ENCODE results near the gene CCNDBP1.

The CCNDBP1 gene

GRCh38 chr15:43239732-43240491, 54.7 kb downstream of the CCNDBP1 start:
- no peak for TF ChIP-seq CTCF (IDR thresholded peaks at IDR 0.05; ENCODE audit: low read depth, low read length)
- no peaks in the 10 kb centered on the region for H3K4me1 ChIP-seq
- H3K36me3 ChIP-seq: no peaks in the 10 kb centered on the region
- no peak for DNase-seq
- H3K4me3 ChIP-seq (ENCODE audit: low read depth, low read length): no peak overlapping the region
- H3K27me3 ChIP-seq: no peaks in the 10 kb centered on the region
- no peaks in the 10 kb centered on the region for H3K9me3 ChIP-seq

DNA sequence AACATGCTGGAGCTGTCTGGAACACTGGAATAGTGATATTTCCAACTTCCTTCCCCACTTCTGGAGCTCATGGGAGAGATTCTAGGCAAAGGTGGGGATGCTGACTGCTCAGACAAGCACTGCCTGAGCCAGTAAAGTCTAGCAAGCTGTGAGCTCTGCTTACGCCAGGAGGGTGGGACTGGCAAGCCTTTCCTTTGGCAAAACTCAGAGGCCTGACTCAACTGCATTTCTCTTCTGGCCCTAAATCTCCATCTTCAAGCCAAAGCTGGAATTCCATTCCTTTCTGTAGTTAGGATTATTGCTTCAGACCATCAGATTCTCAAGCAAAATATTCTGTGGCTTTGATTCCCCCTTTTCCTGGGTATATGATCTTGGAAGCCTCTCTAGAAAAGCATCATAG, 55.9 kb downstream of the CCNDBP1 start:
- TF ChIP-seq CTCF (IDR thresholded peaks at IDR 0.05; ENCODE audit: low read depth, low read length): no peak
- no peaks in the 10 kb centered on the region for H3K36me3 ChIP-seq
- H3K9me3 ChIP-seq: no peaks in the 10 kb centered on the region
- no peak overlapping the region for H3K4me3 ChIP-seq (ENCODE audit: low read depth, low read length)
- H3K4me1 ChIP-seq: no peaks in the 10 kb centered on the region
- no peaks in the 10 kb centered on the region for H3K27me3 ChIP-seq
- no peak for DNase-seq

DNA sequence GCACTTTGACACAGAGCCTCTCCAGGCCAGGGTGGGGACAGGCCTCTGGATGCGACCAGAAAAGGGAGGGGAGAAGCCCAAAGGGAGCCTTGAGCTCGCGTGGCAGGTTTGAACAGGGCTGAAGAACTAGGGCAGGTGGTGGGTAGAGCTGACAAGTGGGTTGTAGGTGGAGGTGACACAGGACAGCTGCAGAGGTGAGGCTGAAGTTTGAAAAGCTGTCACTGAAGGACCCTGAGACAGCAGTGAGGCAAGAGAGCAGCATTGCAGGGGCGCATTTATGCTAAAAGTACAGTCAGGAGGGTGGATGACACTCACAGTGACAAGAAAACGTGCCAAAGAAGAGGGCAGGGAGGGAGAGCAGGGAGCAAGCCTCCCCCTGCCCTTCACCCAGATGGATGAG, 57.4 kb downstream of the CCNDBP1 start:
- no peaks in the 10 kb centered on the region for H3K27me3 ChIP-seq
- no peaks in the 10 kb centered on the region for H3K4me1 ChIP-seq
- no peak overlapping the region for H3K4me3 ChIP-seq (ENCODE audit: low read depth, low read length)
- H3K36me3 ChIP-seq: no peaks in the 10 kb centered on the region
- no peak for DNase-seq
- no peaks in the 10 kb centered on the region for H3K9me3 ChIP-seq
- TF ChIP-seq CTCF (IDR thresholded peaks at IDR 0.05; ENCODE audit: low read depth, low read length): no peak

GRCh38 chr15:43243020-43243645, 57.9 kb downstream of the CCNDBP1 start:
- no peaks in the 10 kb centered on the region for H3K27me3 ChIP-seq
- H3K4me1 ChIP-seq: no peaks in the 10 kb centered on the region
- H3K4me3 ChIP-seq (ENCODE audit: low read depth, low read length): no peak overlapping the region
- TF ChIP-seq CTCF (IDR thresholded peaks at IDR 0.05; ENCODE audit: low read depth, low read length): no peak
- H3K36me3 ChIP-seq: no peaks in the 10 kb centered on the region
- H3K9me3 ChIP-seq: no peaks in the 10 kb centered on the region
- DNase-seq: no peak

GRCh38 chr15:43244092-43244491, 58.9 kb downstream of the CCNDBP1 start:
- no peak for DNase-seq
- no peaks in the 10 kb centered on the region for H3K4me1 ChIP-seq
- no peak for TF ChIP-seq CTCF (IDR thresholded peaks at IDR 0.05; ENCODE audit: low read depth, low read length)
- no peaks in the 10 kb centered on the region for H3K27me3 ChIP-seq
- no peak overlapping the region for H3K4me3 ChIP-seq (ENCODE audit: low read depth, low read length)
- no peaks in the 10 kb centered on the region for H3K36me3 ChIP-seq
- H3K9me3 ChIP-seq: no peaks in the 10 kb centered on the region

DNA sequence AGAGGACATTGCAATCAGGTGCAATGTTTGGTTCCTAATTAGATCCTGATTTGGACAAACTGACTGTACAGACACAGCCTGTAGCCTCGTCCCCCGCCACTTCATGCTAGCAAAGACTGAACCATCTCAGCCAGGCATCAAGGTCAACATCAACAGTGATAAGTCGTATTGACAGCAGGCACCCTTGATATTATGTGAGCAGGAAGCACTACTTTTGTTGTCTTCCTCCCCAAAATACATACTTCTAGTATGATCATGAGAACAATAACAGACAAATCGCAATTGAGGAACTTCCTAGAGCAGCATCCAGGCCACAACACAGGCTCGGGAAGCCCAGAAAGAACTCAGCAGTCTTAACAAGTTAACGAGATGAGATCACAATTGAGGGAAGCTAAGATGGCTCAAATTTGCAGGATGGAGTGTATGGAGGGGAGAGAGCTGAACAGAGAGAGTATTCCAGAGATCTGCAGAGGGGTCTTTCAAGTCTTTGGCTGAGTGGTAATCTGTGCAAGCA, 61.1 kb downstream of the CCNDBP1 start:
- H3K4me1 ChIP-seq: no peaks in the 10 kb centered on the region

More for the DNA sequence above, 61.1 kb downstream of the CCNDBP1 start:
- H3K9me3 ChIP-seq: no peaks in the 10 kb centered on the region
- H3K27me3 ChIP-seq: no peaks in the 10 kb centered on the region
- no peak for TF ChIP-seq CTCF (IDR thresholded peaks at IDR 0.05; ENCODE audit: low read depth, low read length)
- no peak for DNase-seq
- H3K36me3 ChIP-seq: no peaks in the 10 kb centered on the region
- H3K4me3 ChIP-seq (ENCODE audit: low read depth, low read length): no peak overlapping the region
